ENCODE measurements around the gene OPN1SW.

DNA sequence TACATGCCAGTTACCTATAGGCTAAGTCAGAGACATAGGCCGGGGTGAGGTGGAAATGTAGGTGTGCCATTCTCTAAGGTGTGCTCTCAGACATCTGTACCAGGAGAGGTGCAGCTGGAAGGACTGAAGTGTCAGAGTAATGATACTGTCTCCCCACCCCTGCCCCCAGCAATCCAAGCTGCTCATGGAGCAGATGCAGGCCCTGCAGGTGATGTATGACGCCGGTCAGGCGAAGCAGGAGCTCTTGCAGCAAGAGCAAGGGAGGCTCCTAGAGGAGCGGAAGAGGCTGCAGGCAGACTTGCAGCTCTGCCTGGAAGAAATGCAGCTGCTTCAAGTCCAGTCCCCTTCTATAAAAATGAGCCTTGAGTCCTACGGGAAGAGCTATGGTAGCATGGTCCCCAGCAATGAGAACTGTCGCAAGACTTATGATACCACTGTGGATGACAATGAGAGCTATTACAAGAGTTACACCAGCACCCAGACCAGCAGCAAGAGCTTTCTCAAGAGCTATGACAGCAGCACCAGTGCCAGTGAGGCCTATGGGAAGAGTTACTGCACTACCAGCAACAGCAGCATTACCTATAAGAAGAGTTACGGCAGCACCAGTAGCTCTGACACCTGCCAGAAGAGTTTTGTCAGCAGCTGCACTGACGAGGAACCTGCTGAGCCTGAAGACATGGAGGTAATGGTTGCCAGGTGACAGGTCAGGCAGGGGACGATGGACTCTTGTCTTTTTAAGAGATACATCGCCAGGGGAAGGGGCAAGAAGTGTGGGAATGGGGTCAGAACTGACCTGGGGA is 36.2 kb upstream of the OPN1SW start:
- TF ChIP-seq EZH2phosphoT487 (IDR thresholded peaks at IDR 0.05; ENCODE audit: insufficient read depth, low read depth) (no peak), EZH2 (IDR thresholded peaks at IDR 0.05; ENCODE audit: insufficient read depth, poor library complexity, severe bottlenecking) (no peak)

Data from GM23248 (cell line).